ENCODE measurements around the gene BOC. TPM values are rescaled to one million over a fixed set of nuclear protein-coding genes. Genes with fewer than 3 reads are reported as not detected.

The BOC gene
- total and polyA plus RNA-seq, 2 of the 4 experiments (the other 2 are of a cell fraction), result 6.8 to 15.2 TPM

GRCh38 chr3:113274425-113275257 lies 63.3 kb downstream of the BOC start (continued):
- TF ChIP-seq CEBPB (IDR thresholded peaks at IDR 0.05; ENCODE audit: low read depth, low read length) (no peak), CHD1 (IDR thresholded peaks at IDR 0.05; ENCODE audit: low read depth, low read length) (no peak)

- H3K4me1 ChIP-seq (ENCODE audit: control insufficient read depth, insufficient read depth, low read length), result peaks cover 11% of the 10 kb centered on the region; the same call in 1 of the 2 replicates
- DNase-seq (no peak), ATAC-seq (ENCODE audit: low read depth) (no peak)
- no peak overlapping the region for H2AFZ ChIP-seq (replicated peaks; ENCODE audit: low read length, poor library complexity)
- H3K36me3 ChIP-seq (ENCODE audit: control insufficient read depth, insufficient read depth, low read length), result peaks cover 63% of the 10 kb centered on the region
- no peak overlapping the region for H3K56ac ChIP-seq (ENCODE audit: extremely low read depth, insufficient read depth, low read length)
- H4K91ac ChIP-seq (ENCODE audit: insufficient read depth, low read depth, low read length), result no peak overlapping the region
- no peak overlapping the region for H3K18ac ChIP-seq (ENCODE audit: low read depth, low read length)
- no peak overlapping the region for H3K4ac ChIP-seq (ENCODE audit: low read depth, low read length)
- H2BK120ac ChIP-seq (ENCODE audit: low read depth, low read length), result no peak overlapping the region
- H3K4me3 ChIP-seq (ENCODE audit: insufficient read depth, low read depth, low read length), result no peak overlapping the region
- H4K8ac ChIP-seq (ENCODE audit: low read depth in 2 of 2, low read length in 2 of 2), result no peak overlapping the region
- 0 out of 2 replicates have a peak, but pooled peaks cover 8% of the 10 kb centered on the region for H3K9me1 ChIP-seq (ENCODE audit: insufficient read depth, low read length)
- CTCF ChIA-PET, result interaction anchor here (2.0 kb wide), 1 partner anchor 13 kb away, joined by 5 read pairs; no protein-coding TSS in a partner anchor
- no peak overlapping the region for H3K4me2 ChIP-seq (ENCODE audit: low read depth, low read length)
- 83% methylated on average over 1 of the region's 6 CpGs; no CpG with 5 or more reads in 1 of the 2 experiments for WGBS, 2 experiments (ENCODE audit: extremely low coverage in 2 of 2, insufficient read length in 1 of 2)
- no peak overlapping the region for H2BK15ac ChIP-seq (ENCODE audit: low read depth, low read length)
- no peak overlapping the region for H4K5ac ChIP-seq (ENCODE audit: low read depth, low read length)
- TF ChIP-seq RAD21 (IDR thresholded peaks at IDR 0.05; ENCODE audit: low read length), result no peak
- TF ChIP-seq POLR2A (IDR thresholded peaks at IDR 0.05; ENCODE audit: low read depth, low read length), result no peak
- intact Hi-C loops (cut with micrococcal nuclease) (no loop called here), in situ Hi-C loops (cut with MboI; ENCODE audit: low sequenced_read_pairs) (loop anchor here (25.0 kb wide), 1 partner anchor 638 kb away; the partner anchor contains the start of gene CCDC80), dilution Hi-C loops (cut with HindIII; ENCODE audit: low sequenced_read_pairs, unreplicated experiment) (no loop called here)
- H3K14ac ChIP-seq (replicated peaks; ENCODE audit: low read depth, low read length), result no peak overlapping the region
- no peak overlapping the region for H3K27ac ChIP-seq (ENCODE audit: insufficient read depth, low read length)
- no TSS peak for BruUV-seq (replicated peaks)
- no peak overlapping the region for H2BK5ac ChIP-seq (ENCODE audit: low read depth, low read length, poor library complexity, severe bottlenecking)
- H2AK5ac ChIP-seq (ENCODE audit: low read depth, low read length), result no peak overlapping the region
- no peak overlapping the region for H2AK9ac ChIP-seq (replicated peaks; ENCODE audit: low read depth, low read length, poor library complexity)
- H3K9ac ChIP-seq (ENCODE audit: low read depth, low read length), result no peak overlapping the region
- no peak overlapping the region for H3K23ac ChIP-seq (ENCODE audit: low read depth, low read length)
- H2BK20ac ChIP-seq (ENCODE audit: low read depth, low read length), result no peak overlapping the region
- H4K20me1 ChIP-seq (ENCODE audit: insufficient read depth, low read length), result no peaks in the 10 kb centered on the region; the same call in 1 of the 2 replicates
- no peaks in the 10 kb centered on the region; the same call in 1 of the 2 replicates for H3K27me3 ChIP-seq (ENCODE audit: control insufficient read depth, insufficient read depth, low read length)
- no peaks in the 10 kb centered on the region for H3K9me3 ChIP-seq (ENCODE audit: control insufficient read depth, insufficient read depth, low read length)
- H3K79me1 ChIP-seq (ENCODE audit: low read depth in 1 of 2, low read length in 2 of 2), result no peaks in the 10 kb centered on the region
- POLR2A ChIA-PET (ENCODE audit: unreplicated experiment), result no interaction called here
Measured at GRCh38 chr3:113275258-113275556, 63.9 kb downstream of the BOC start.
